Common myeloid progenitor, CD34-positive (primary cell): ENCODE data around the gene NOP9.
A peak's percentile ranks its signal among the peaks of the same experiment; 100 is the strongest.
"Not testable (repeated sequence)": the region's sequence is repeated elsewhere in the genome, so short reads cannot be mapped to it uniquely, and the experiment has no call there.

Experiments
- CTCF ChIA-PET: fragments of 350-600 bp; sonication (Branson Sonifier 250); formaldehyde crosslinking; loops from one replicate; lab custom pipeline; 2021; ENCODE audit warnings: antibody characterized with exemption; lab: Charles Lee
- POLR2A ChIA-PET: fragments of 350-600 bp; sonication (Branson Sonifier 250); formaldehyde crosslinking; loops from one replicate; lab custom pipeline; 2021; ENCODE audit warnings: antibody characterized with exemption; lab: Charles Lee
- DNase-seq, 3 donors: peaks; one replicate each; pipeline versions ENCODE4 v3.0.0 to v3.0.0-alpha.2; 2013
- H3K27ac ChIP-seq, 2 experiments: 1 replicate in 1 of 2; 2 replicates in 1 of 2; pipeline ENCODE4 v1.7.0; 2013; ENCODE audit warnings: inconsistent platforms in 2 of 2, low read length in 2 of 2, mild to moderate bottlenecking in 2 of 2, low read depth in 1 of 2, moderate library complexity in 1 of 2; ENCODE audit not compliant: severe bottlenecking in 2 of 2, insufficient read depth in 1 of 2, poor library complexity in 1 of 2
- H3K27me3 ChIP-seq, 5 experiments: replicated peaks in 2 of 5; 1 replicate in 3 of 5; 2 replicates in 2 of 5; pipeline versions ENCODE4 v1.6.1 to v1.7.0; 2013; ENCODE audit warnings: low read length in 4 of 5, mild to moderate bottlenecking in 2 of 5, moderate library complexity in 2 of 5, inconsistent platforms in 1 of 5; ENCODE audit not compliant: insufficient read depth in 5 of 5, control insufficient read depth in 4 of 5
- H3K36me3 ChIP-seq, 4 experiments: 1 replicate in 2 of 4; 2 replicates in 2 of 4; pipeline versions ENCODE4 v1.6.1 to v1.7.0; 2013; ENCODE audit warnings: low read length in 3 of 4, control low read depth in 1 of 4, mild to moderate bottlenecking in 1 of 4; ENCODE audit not compliant: control insufficient read depth in 4 of 4, insufficient read depth in 4 of 4
- H3K4me1 ChIP-seq, 4 experiments: 1 replicate in 3 of 4; 2 replicates in 1 of 4; pipeline versions ENCODE4 v1.6.1 to v1.7.1; 2013; ENCODE audit warnings: low read length in 3 of 4, mild to moderate bottlenecking in 3 of 4, control low read depth in 1 of 4, inconsistent platforms in 1 of 4, moderate library complexity in 1 of 4; ENCODE audit not compliant: control insufficient read depth in 4 of 4, insufficient read depth in 4 of 4; ENCODE audit errors: control extremely low read depth in 1 of 4
- H3K4me3 ChIP-seq, 7 experiments: 1 replicate in 4 of 7; 2 replicates in 3 of 7; pipeline versions ENCODE4 v1.5.1 to v1.7.0; 2013; ENCODE audit warnings: mild to moderate bottlenecking in 7 of 7, low read length in 6 of 7, moderate library complexity in 6 of 7, inconsistent platforms in 2 of 7, low read depth in 2 of 7, control low read depth in 1 of 7; ENCODE audit not compliant: insufficient read depth in 4 of 7, control insufficient read depth in 1 of 7; ENCODE audit errors: extremely low read depth in 1 of 7
- H3K9me3 ChIP-seq, 5 experiments: 1 replicate in 4 of 5; 2 replicates in 1 of 5; pipeline versions ENCODE4 v1.6.1 to v1.7.1; 2013; ENCODE audit warnings: low read length in 4 of 5, mild to moderate bottlenecking in 2 of 5, inconsistent platforms in 1 of 5, low read depth in 1 of 5, moderate library complexity in 1 of 5; ENCODE audit not compliant: control insufficient read depth in 4 of 5, insufficient read depth in 2 of 5; ENCODE audit errors: control extremely low read depth in 1 of 5
- WGBS: methylation state at CpG from one replicate; pipeline ENCODE4 v1.1.5; 2013; ENCODE audit not compliant: insufficient coverage; 5-methylcytosine and 5-hydroxymethylcytosine counted together

Gene NOP9

DNA sequence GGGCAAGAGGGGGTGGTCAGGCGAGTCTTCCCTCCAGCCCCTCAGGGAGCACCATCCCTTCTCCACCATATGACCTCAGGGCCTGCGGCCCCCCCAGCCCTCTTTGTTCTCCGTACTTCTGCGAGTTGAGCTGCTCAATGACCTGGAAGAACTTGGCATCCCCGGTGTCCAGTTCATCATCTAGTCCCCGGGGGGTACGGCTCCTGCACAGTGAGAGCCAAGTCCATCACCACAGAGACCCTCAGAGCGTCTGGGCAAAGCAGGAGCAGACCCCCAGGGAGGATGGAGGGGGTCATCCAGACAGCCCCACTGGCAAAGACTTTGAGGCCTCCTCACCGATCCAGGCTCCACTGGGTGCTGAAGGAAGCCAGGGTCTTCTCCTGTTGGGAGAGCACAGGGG, 26.3 kb downstream of the NOP9 start:
- ChIA-PET CTCF (interaction anchor here (0.6 to 21.7 kb wide), 6 partner anchors 7 to 107 kb away, joined by 3 to 488 read pairs (median 21); partner anchors contain the start of genes CBLN3, CIDEB, DHRS1 and KHNYN), POLR2A (no interaction called here)
- H3K36me3 ChIP-seq, result no peaks in the 10 kb centered on the region
- H3K9me3 ChIP-seq, result no peaks in the 10 kb centered on the region
- DNase-seq, result no peak
- H3K4me1 ChIP-seq, result peaks cover 4 to 50% (median 36%) of the 10 kb centered on the region in 4 experiments
- H3K4me3 ChIP-seq, result no peak overlapping the region
- no peak overlapping the region for H3K27ac ChIP-seq
- WGBS, result 95% methylated on average over 9 of the region's 9 CpGs
- peaks cover 0 to 5% (median 0%) of the 10 kb centered on the region in 5 experiments for H3K27me3 ChIP-seq

DNA sequence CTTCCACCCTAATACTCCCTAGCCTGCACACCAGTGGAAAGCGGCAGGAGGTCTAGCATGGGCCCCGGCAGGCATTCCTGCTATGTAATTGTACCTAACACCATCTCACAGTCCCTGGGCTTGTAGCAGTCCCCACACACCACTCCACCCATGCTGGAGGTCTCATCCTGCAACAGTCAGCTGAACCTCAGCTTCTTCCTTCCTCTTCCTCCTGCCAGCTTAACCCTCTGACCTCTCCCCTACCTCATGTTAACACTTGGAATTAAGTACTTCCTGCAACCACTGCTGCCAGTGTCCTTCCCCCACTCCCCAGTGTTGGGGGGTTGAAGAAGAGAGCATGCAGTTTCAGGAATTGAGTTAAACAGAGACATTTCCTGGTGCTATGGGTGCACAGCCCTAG, 27.7 kb downstream of the NOP9 start:
- ChIA-PET CTCF (interaction anchor here (1.2 to 21.7 kb wide), 7 partner anchors 10 to 105 kb away, joined by 3 to 488 read pairs (median 4); partner anchors contain the start of genes CBLN3, CIDEB, DHRS1 and KHNYN), POLR2A (no interaction called here)
- Histone ChIP-seq H3K4me3 (peak overlapping the region in 2 of 7 experiments; percentile 28), H3K27me3 (peaks cover 0 to 5% (median under 1%) of the 10 kb centered on the region in 5 experiments), H3K9me3 (no peaks in the 10 kb centered on the region), H3K4me1 (peaks cover 9 to 59% (median 45%) of the 10 kb centered on the region in 4 experiments), H3K36me3 (no peaks in the 10 kb centered on the region), H3K27ac (no peak overlapping the region)
- WGBS, result no CpG with 5 or more reads among the region's 2 CpGs
- DNase-seq, result no peak

- peaks cover 9 to 65% (median 51%) of the 10 kb centered on the region in 4 experiments for H3K4me1 ChIP-seq
- DNase-seq, H3K36me3 ChIP-seq, H3K4me3 ChIP-seq, H3K27ac ChIP-seq, H3K9me3 ChIP-seq, H3K27me3 ChIP-seq, POLR2A ChIA-PET: not testable (repeated sequence)
- WGBS, result no CpG with 5 or more reads among the region's 9 CpGs
- CTCF ChIA-PET, result interaction anchor here (0.9 to 21.7 kb wide), 8 partner anchors 11 to 105 kb away, joined by 3 to 488 read pairs (median 4); partner anchors contain the start of genes CBLN3, CIDEB, DHRS1 and KHNYN
Measured at GRCh38 chr14:24327914-24328313, 28.3 kb downstream of the NOP9 start.

- H3K4me3 ChIP-seq, result peak overlapping the region in 1 of 7 experiments; percentile 0
- ChIA-PET POLR2A (interaction anchor here (0.5 to 1.0 kb wide), 2 partner anchors 54 to 76 kb away, joined by 3 read pairs; no protein-coding TSS in a partner anchor), CTCF (interaction anchor here (1.0 to 21.7 kb wide), 5 partner anchors 10 to 103 kb away, joined by 3 to 488 read pairs (median 4); partner anchors contain the start of genes CBLN3, CIDEB, DHRS1 and KHNYN)
- DNase-seq, result no peak
- WGBS, result 96% methylated on average over 8 of the region's 12 CpGs
- no peaks in the 10 kb centered on the region for H3K36me3 ChIP-seq
- H3K4me1 ChIP-seq, result peaks cover 12 to 76% (median 63%) of the 10 kb centered on the region in 4 experiments
- no peaks in the 10 kb centered on the region for H3K9me3 ChIP-seq
- no peak overlapping the region for H3K27ac ChIP-seq
- H3K27me3 ChIP-seq, result peaks cover 0 to 20% (median 10%) of the 10 kb centered on the region in 5 experiments
Measured at GRCh38 chr14:24329073-24329663, 29.5 kb downstream of the NOP9 start.

GRCh38 chr14:24329736-24330135, 30.1 kb downstream of the NOP9 start:
- ChIA-PET CTCF (interaction anchor here (1.0 to 21.7 kb wide), 4 partner anchors 9 to 103 kb away, joined by 3 to 488 read pairs (median 197); partner anchors contain the start of genes CBLN3, CIDEB, DHRS1 and KHNYN), POLR2A (interaction anchor here (0.5 to 1.0 kb wide), 2 partner anchors 53 to 77 kb away, joined by 3 read pairs; no protein-coding TSS in a partner anchor)
- peak in 2 of 3 donors; percentile 79 to 87 for DNase-seq
- no peaks in the 10 kb centered on the region for H3K36me3 ChIP-seq
- no peaks in the 10 kb centered on the region for H3K9me3 ChIP-seq
- peaks cover 12 to 76% (median 69%) of the 10 kb centered on the region in 4 experiments for H3K4me1 ChIP-seq
- H3K27ac ChIP-seq, result no peak overlapping the region
- peaks cover 0 to 26% (median 10%) of the 10 kb centered on the region in 5 experiments for H3K27me3 ChIP-seq
- H3K4me3 ChIP-seq, result no peak overlapping the region
- WGBS, result 46% methylated on average over 9 of the region's 9 CpGs

DNA sequence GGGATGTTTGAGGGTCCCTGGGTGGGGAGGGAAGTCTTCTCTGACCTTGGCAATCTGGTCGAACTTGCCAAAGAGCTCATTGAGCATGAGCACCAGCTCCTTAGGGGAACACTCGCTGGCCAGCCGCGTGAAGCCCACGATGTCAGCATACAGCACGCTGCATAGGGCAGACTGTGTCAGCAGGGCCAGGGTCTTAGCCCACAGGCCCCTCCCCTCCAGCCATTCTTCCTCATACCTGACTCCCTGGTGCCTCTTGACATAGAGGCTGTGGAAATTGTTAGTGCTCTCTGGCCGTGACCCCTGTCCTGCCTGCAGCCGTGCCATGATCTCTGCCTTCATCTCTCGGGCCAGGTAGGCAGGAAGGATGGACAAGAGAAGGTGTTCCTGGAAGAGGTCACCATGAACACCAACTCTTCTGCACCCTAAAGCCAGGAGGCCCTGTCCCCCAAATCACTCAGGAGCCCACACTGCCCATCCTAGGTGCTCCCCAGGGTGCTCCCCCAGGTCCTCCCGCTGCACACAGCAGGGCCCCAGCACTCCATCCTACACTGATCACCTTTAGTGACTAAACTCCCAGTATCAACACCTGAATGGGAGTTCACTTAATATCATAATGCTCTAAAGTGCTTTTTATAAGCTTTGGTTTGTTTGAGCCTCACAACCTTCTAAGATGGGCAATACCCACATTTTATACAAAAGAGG, 31.5 kb downstream of the NOP9 start:
- 96% methylated on average over 8 of the region's 10 CpGs for WGBS
- Histone ChIP-seq H3K9me3 (no peaks in the 10 kb centered on the region), H3K36me3 (peaks cover 0 to under 1% (median under 1%) of the 10 kb centered on the region in 4 experiments), H3K4me1 (peaks cover 14 to 77% (median 74%) of the 10 kb centered on the region in 4 experiments), H3K4me3 (no peak overlapping the region), H3K27me3 (peaks cover 0 to 34% (median 10%) of the 10 kb centered on the region in 5 experiments), H3K27ac (no peak overlapping the region)
- DNase-seq, result no peak
- ChIA-PET POLR2A (interaction anchor here (0.6 to 2.1 kb wide), 4 partner anchors 10 to 37 kb away, joined by 3 to 5 read pairs (median 3); no protein-coding TSS in a partner anchor), CTCF (interaction anchor here (0.8 to 21.7 kb wide), 13 partner anchors 10 to 101 kb away, joined by 3 to 488 read pairs (median 4); partner anchors contain the start of genes CBLN3, CIDEB, DHRS1 and KHNYN)
